HG03565 (cell line): ENCODE measurements around the gene FAM171A2.

ENCODE experiments used
- ATAC-seq: cut with Tn5 transposase; IDR thresholded peaks from one replicate; pipeline ENCODE4 v1.9.1; 2021; ENCODE audit warnings: mild to moderate bottlenecking, moderate library complexity; ENCODE audit not compliant: unreplicated experiment

Gene FAM171A2

GRCh38 chr17:44308320-44308818, 55.3 kb downstream of the FAM171A2 start, which contains the start of gene RUNDC3A:
Gene RUNDC3A (plus strand): TSS chr17:44308601. CDS start chr17:44308833, 232 bp downstream.
- no peak for ATAC-seq

GRCh38 chr17:44307387-44308186, 56.1 kb downstream of the FAM171A2 start:
- ATAC-seq = no peak

- no peak for ATAC-seq
Observed at GRCh38 chr17:44304651-44305050, 59.0 kb downstream of the FAM171A2 start.
